Stimulated activated CD8-positive, alpha-beta memory T cell treated with anti-CD3 and anti-CD28 coated beads, Interleukin-2, amount 100 ng/mL, for 48 hours (primary cell): ENCODE results near the gene ZFP36.

Experiments used
- DNase-seq, 2 donors: peaks; one replicate each; pipeline ENCODE4 v3.0.0-alpha.2; 2020; ENCODE audit warnings: low read depth in 2 of 2

Gene ZFP36

DNA sequence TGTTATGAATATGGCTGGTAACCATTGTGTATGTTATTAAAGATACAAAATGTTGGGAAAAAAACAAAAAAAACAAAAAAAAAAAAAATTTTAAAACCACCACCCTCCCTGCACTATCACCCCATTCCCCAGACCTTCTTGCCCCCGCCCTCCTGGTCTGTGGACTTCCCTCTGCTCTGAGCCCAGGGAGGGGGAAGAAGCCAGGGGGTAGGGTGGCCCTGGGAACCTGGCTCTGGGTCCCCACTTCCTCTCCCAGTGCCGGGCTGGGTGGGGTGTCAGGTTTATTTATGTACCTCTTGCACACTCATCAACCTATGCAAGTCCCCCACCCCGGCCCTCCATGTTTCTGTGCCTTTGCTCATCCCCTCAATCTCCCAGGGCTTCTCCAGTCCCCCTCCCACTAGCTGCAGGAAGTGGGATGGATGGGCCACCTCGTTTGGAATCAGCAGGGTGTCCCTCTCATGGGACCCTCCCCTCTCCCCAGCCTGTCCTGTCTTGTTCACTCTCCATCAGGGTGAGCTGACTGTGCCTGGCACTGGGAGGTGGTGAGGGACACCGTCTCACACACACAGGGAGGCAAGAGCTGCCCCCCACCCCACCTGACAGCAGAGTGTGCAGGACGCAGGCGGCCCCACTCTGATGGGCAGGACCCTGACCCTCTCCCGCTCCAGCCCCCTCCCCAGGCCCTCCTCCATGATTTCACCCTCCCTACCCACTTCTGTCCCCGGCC lies 21.6 kb upstream of the ZFP36 start:
- DNase-seq = no peak

DNA sequence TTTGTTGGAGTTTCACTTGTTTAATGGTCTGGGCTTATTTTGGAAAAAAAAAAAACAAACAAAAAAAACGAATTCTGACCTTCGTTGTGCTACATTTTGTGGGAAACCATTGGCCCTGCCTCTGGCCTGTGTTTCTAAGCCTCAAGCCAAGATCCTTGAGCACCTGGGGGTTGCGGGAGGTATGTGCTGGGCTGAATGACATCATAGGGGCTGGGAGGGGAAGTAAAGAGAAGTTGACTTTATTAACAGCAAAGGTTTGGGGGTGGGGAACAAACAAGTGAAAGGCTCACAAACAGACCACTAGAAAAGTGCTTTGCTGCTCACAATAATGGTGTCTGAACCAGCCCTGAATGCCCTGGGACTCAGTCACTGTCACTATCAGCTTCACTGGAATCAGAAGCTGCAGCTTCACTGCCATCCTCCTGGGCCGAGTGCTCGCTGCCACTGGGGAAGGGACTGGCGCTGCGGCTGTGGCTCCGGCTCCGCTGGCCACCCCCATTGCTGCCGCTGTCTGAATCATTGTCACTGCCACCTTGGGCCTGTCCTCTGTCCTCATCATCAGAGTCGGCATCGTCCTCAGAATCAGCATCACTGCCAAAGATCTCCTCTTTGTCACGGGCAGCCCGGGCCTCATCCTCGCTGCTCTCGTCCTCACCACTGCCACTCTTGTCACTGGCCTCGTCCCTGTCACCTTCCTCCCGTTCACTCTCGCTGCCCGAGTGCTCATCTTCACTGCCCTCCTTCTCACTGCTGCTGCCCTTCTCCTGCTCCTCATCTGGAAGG lies 20.8 kb upstream of the ZFP36 start:
- DNase-seq = no peak

DNA sequence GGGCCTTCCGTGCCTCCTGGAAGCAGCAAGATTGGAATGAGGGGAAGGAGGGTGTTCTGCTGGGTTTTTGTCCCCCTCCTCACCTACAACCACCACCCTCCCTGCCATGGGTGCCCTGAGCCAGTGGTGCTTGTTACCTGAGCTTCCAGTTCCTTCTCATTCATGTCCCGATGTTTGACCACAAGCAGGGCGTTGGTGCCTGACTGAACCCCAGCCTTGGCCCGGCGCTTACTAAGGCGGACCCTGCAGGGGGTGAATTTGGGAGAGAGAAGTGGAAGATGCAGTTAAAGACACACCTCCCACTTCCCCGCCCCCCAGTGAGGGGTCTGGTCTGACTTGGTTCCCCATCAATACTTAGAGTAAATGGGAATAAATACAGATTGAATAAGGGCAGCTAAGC lies 20.1 kb upstream of the ZFP36 start:
- DNase-seq = no peak

GRCh38 chr19:39388657-39389056 lies 18.0 kb upstream of the ZFP36 start:
- DNase-seq = no peak

DNA sequence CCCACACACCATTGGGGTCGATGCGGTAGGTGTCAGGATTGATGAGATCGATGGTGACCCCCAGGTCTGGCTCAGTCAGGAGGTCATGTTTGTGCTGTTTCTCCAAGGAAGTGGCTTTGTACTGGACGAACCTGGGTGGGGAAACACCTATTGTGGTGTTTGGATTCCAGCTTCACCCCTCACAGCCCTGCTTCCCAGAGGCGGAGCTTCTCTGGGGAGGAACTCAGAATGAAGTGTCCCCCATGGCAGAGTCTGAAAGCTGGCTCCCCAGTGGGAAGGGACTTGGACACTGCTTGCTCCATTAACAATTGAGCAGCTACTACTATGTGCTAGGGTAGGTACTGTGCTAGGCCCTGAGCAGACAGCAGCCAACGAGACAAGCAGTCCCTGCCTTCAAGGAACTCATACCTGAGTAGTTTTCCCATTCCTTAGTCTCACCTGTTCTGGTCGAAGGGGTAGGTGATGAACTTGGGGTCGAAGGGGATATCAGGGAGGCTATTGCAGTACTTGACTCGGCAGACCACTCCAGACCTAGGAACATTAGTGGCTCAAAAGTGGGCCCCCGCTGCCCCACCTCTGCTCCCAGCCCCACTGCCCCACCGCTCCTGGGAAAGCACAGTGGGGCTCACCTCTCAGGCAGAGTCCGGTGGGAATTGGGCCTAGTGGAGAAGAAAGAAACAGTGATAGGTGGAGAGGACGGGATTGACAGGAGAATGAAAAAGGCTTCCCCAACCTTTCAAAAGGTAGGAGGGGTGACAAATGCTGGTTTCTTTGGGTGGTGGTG lies 16.8 kb upstream of the ZFP36 start:
- DNase-seq = no peak

GRCh38 chr19:39390451-39390750 lies 16.2 kb upstream of the ZFP36 start:
- DNase-seq = peak in 1 of 2 donors; percentile 60

- DNase-seq = peak; percentile 88 to 90
Observed at GRCh38 chr19:39390751-39391437, 15.8 kb upstream of the ZFP36 start, which contains the start of the genes MED29 and PAF1. Gene MED29 (plus strand): TSS chr19:39391378. CDS start chr19:39391423, 45 bp downstream. Gene PAF1 (minus strand): TSS chr19:39391106. CDS start chr19:39390864, 242 bp downstream.

- DNase-seq = peak; percentile 88 to 94
Observed at GRCh38 chr19:39397360-39398296, 9.0 kb upstream of the ZFP36 start.

DNA sequence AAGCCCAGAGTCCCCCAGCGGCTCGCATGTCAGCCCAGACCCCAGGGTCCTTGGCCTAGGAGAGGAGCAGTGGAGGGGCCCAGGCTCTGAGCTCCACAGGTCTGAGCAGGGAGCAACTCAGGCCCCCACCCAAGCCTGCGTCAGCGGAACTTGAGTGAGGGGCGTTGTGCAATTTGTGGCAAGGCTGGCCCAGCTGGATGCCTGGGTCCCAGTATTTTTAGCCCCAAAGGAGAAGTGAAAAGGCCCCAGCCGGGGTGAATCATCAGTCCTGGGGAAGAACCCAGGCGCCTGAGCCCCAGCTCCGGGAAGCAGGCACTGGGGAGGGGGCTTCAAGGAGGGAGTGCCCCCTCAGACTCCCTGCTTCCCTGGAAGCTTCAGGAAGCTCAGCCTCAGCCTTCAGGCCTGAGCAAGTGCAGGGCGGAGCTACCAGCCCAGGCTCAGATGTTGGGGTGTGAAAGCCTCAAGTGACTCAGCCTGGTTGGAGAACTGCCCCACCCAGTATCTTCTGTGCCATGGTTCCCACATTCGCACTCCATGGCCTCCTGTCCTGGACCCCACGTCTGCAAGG lies 8.3 kb upstream of the ZFP36 start:
- DNase-seq = no peak

DNA sequence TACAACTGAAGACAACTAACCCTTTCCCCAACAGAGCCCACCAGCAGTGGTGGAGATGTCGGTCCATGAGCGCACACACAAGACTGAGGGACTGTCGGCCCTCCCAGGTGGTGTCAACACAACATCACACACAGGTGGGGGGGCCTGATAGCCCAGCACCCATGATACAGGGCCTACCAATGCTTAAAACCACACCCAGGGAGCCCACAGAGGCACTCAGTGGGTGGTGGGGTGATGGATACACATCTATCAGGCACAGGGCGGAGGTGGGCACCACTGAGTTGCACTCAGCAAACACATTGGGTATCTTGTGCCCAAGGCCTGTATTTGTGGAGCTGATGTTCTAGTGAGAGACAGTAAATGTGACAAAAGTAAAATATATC lies 7.0 kb upstream of the ZFP36 start:
- DNase-seq = no peak

- no peak for DNase-seq
Observed at GRCh38 chr19:39400061-39400460, 6.6 kb upstream of the ZFP36 start.

DNA sequence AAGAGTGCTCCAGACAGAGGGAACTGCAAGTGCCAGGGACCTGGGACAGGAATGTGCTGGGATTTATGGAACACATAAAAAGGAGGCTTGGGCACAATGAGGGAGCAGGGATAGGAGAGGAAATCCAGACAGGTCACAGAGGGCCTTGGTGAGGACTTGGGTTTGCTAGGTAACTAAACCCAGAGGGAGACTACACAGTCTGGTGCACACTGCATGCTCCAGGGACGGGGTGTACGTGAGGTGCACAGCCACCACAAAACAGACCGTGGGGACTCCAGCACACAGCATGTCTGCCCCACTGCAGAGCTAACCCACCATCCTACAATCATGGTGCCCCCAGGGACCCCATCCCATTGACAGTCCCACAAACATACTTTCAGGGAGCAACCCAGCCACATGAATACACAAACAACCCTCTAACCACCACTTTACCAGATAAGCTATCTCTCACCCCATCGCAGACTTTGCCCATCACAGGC lies 5.5 kb upstream of the ZFP36 start:
- DNase-seq = no peak

GRCh38 chr19:39401549-39402345 lies 4.9 kb upstream of the ZFP36 start:
- peak; percentile 63 to 81 for DNase-seq

GRCh38 chr19:39402346-39403300 lies 4.0 kb upstream of the ZFP36 start:
- DNase-seq = peak; percentile 75 to 80

GRCh38 chr19:39403331-39404312 lies 3.0 kb upstream of the ZFP36 start:
- DNase-seq = peak; percentile 95

DNA sequence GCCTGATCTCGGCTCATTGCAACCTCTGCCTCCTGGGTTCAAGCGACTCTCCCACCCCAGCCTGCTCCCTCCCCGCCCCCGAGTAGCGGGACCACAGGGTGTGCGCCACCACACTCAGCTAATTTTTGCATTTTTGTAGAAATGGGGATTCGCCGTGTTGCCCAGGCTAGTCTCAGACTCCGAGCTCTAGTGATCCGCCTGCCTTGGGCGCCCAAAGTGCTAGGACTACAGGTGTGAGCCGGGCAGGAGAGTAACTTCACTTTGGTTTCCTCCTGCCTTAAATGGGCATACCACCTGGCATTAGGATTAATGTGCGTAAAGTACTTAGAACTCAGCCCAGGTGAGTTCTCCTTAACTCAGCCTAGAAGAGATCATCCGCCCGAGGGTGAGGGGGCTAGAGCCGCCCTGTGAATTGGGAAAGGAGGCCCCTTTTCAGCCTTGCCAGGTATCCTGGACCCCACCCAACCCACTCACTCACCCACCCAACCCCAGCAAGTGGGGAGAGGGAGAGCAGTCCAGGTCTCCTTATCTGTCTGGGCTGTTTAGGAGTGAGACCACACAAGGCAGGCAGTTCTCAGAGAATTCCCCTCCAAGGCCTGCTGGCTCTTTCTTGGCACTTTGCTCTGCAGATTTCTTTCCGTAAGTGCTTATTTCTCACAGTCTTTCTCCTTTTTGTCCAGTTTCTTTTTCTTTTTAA lies 1.2 kb upstream of the ZFP36 start:
- no peak for DNase-seq
